ENCODE measurements around the gene ATPAF1. TPM values are rescaled to one million over a fixed set of nuclear protein-coding genes. Genes with fewer than 3 reads are reported as not detected.

The ATPAF1 gene
- total RNA-seq, 1 donor from 2014 or later, result 39.6 TPM

GRCh38 chr1:46611691-46612221 is 56.4 kb downstream of the ATPAF1 start:
- DNase-seq (ENCODE audit: low read depth), result no peak
- no peak overlapping the region for H3K4me3 ChIP-seq (ENCODE audit: low read depth, low read length)
- no peak for TF ChIP-seq CTCF (conservative IDR thresholded peaks at IDR 0.05; ENCODE audit: low read depth, low read length)

GRCh38 chr1:46607345-46608130 is 60.6 kb downstream of the ATPAF1 start:
- DNase-seq (ENCODE audit: low read depth), result no peak
- H3K4me3 ChIP-seq (ENCODE audit: low read depth, low read length), result no peak overlapping the region
- TF ChIP-seq CTCF (conservative IDR thresholded peaks at IDR 0.05; ENCODE audit: low read depth, low read length), result no peak

- TF ChIP-seq CTCF (conservative IDR thresholded peaks at IDR 0.05; ENCODE audit: low read depth, low read length), result no peak
- DNase-seq (ENCODE audit: low read depth), result no peak
- no peak overlapping the region for H3K4me3 ChIP-seq (ENCODE audit: low read depth, low read length)
Measured at GRCh38 chr1:46606255-46606965, 61.8 kb downstream of the ATPAF1 start.

GRCh38 chr1:46605232-46605631 is 62.9 kb downstream of the ATPAF1 start:
- H3K4me3 ChIP-seq (ENCODE audit: low read depth, low read length), result no peak overlapping the region
- no peak for TF ChIP-seq CTCF (conservative IDR thresholded peaks at IDR 0.05; ENCODE audit: low read depth, low read length)
- DNase-seq (ENCODE audit: low read depth), result no peak

- TF ChIP-seq CTCF (conservative IDR thresholded peaks at IDR 0.05; ENCODE audit: low read depth, low read length), result peak; percentile 14
- DNase-seq (ENCODE audit: low read depth), result peak; percentile 35
- peak within 1 kb of the TSS; percentile 96 for H3K4me3 ChIP-seq (ENCODE audit: low read depth, low read length)
Measured at GRCh38 chr1:46603858-46604549, 64.2 kb downstream of the ATPAF1 start, which contains the start of gene MKNK1. Gene MKNK1, minus strand, starts transcription at chr1:46604268. Its CDS starts 20,941 bp downstream, at chr1:46583327.

GRCh38 chr1:46603481-46603857 is 64.7 kb downstream of the ATPAF1 start:
- H3K4me3 ChIP-seq (ENCODE audit: low read depth, low read length), result peak overlapping the region; percentile 96
- DNase-seq (ENCODE audit: low read depth), result no peak
- TF ChIP-seq CTCF (conservative IDR thresholded peaks at IDR 0.05; ENCODE audit: low read depth, low read length), result no peak
